ENCODE measurements around the gene F13A1.

GRCh38 chr6:6105472-6106036, 214.9 kb downstream of the F13A1 start:
- TF ChIP-seq CTCF (IDR thresholded peaks at IDR 0.05; ENCODE audit: insufficient read depth, low read length) (peak; percentile 10), POLR2AphosphoS5 (IDR thresholded peaks at IDR 0.05; ENCODE audit: low read depth) (no peak), GABPA (IDR thresholded peaks at IDR 0.05; ENCODE audit: low read depth) (no peak)
